ENCODE measurements around the gene CIC. TPM values are rescaled to one million over a fixed set of nuclear protein-coding genes. Genes with fewer than 3 reads are reported as not detected.

CIC gene
- total RNA-seq, 4 donors from 2014 or later = 15.2 to 52.2 (median 41.5) TPM

GRCh38 chr19:42241279-42241678 lies 27.8 kb upstream of the CIC start:
- H3K36me3 ChIP-seq = peaks cover 0 to 24% of the 10 kb centered on the region in 2 donors
- intact Hi-C loops (cut with DNase I; ENCODE audit: low total_unique reads) (loop anchor here (10.0 kb wide), 2 partner anchors 154 to 286 kb away; partner anchors contain the start of genes CNFN and RABAC1), in situ Hi-C loops (cut with MboI; ENCODE audit: low sequenced_read_pairs in 4 of 4) (loop anchor here in 2 of 4 donors (5.0 to 10.0 kb wide), 2 partner anchors 46 to 84 kb away; partner anchors contain the start of gene MEGF8 (in 1 of the 2))
- H3K4me3 ChIP-seq = peak overlapping the region; percentile 64 to 82 (median 76)
- ATAC-seq = no peak
- H3K4me1 ChIP-seq = peaks cover 36% of the 10 kb centered on the region in 2 donors
- no peaks in the 10 kb centered on the region for H3K9me3 ChIP-seq
- H3K27me3 ChIP-seq = no peaks in the 10 kb centered on the region
- TF ChIP-seq CTCF (IDR thresholded peaks at IDR 0.05 in 4 of 5, conservative IDR thresholded peaks at IDR 0.05 in 1 of 5) = no peak
- no peak for TF ChIP-seq POLR2A (IDR thresholded peaks at IDR 0.05)
- DNase-seq = no peak
- H3K27ac ChIP-seq = peak overlapping the region in 3 of 4 donors; percentile 86 to 95 (median 87)

DNA sequence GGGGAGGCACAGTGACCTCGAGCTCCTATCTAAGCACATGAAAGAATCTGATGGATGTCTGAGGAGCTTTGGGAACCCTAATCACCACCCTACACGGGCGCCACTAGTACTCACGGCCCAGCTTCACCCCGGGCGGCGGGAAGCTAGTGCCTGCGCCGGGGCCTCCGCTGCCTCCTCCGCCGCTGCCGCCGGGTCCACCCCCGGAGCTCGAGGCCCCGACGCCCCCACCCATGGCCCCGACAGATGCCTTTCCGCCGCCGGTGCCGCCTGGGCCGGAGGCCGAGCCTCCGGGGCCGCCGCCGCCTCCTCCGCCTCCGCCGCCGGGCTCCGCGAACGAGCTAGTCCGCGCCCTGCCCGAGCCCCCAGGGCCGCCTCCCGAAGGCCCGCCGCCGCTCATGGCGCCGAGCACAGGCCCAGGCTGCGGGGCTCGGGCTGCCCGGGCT lies 27.0 kb upstream of the CIC start:
- Histone ChIP-seq H3K27me3 (no peaks in the 10 kb centered on the region), H3K36me3 (peaks cover 0 to 17% of the 10 kb centered on the region in 2 donors), H3K9me3 (no peaks in the 10 kb centered on the region), H3K4me3 (peak overlapping the region; percentile 64 to 82 (median 76)), H3K27ac (peak overlapping the region; percentile 86 to 95 (median 87)), H3K4me1 (peaks cover 36 to 39% of the 10 kb centered on the region in 2 donors)
- ATAC-seq (no peak), DNase-seq (no peak)
- TF ChIP-seq CTCF (IDR thresholded peaks at IDR 0.05 in 4 of 5, conservative IDR thresholded peaks at IDR 0.05 in 1 of 5) = peak in 1 of 5 experiments; percentile 9
- no peak for TF ChIP-seq POLR2A (IDR thresholded peaks at IDR 0.05)
- in situ Hi-C loops (cut with MboI; ENCODE audit: low sequenced_read_pairs in 4 of 4) = loop anchor here in 2 of 4 donors (5.0 to 10.0 kb wide), 2 partner anchors 45 to 83 kb away; partner anchors contain the start of gene MEGF8 (in 1 of the 2)
- intact Hi-C loops (cut with DNase I; ENCODE audit: low total_unique reads) = loop anchor here (1.0 to 10.0 kb wide), 3 partner anchors 22 to 287 kb away; partner anchors contain the start of genes CNFN, RABAC1 and ZNF526

- in situ Hi-C loops (cut with MboI; ENCODE audit: low sequenced_read_pairs in 4 of 4) = loop anchor here in 2 of 4 donors (5.0 to 10.0 kb wide), 2 partner anchors 45 to 82 kb away; partner anchors contain the start of gene MEGF8 (in 1 of the 2)
- Histone ChIP-seq H3K27me3 (no peaks in the 10 kb centered on the region), H3K36me3 (peaks cover 0 to 17% of the 10 kb centered on the region in 2 donors), H3K4me3 (peak within 1 kb of the TSS; percentile 64 to 82 (median 76)), H3K27ac (peak within 1 kb of the TSS; percentile 86 to 95 (median 87)), H3K4me1 (peaks cover 36 to 39% of the 10 kb centered on the region in 2 donors), H3K9me3 (no peaks in the 10 kb centered on the region)
- peak; percentile 81 to 87 for ATAC-seq
- peak in 1 of 5 experiments; percentile 17 for TF ChIP-seq CTCF (IDR thresholded peaks at IDR 0.05 in 4 of 5, conservative IDR thresholded peaks at IDR 0.05 in 1 of 5)
- peak; percentile 90 to 92 for TF ChIP-seq POLR2A (IDR thresholded peaks at IDR 0.05)
- peak; percentile 98 to 99 for DNase-seq
- intact Hi-C loops (cut with DNase I; ENCODE audit: low total_unique reads) = loop anchor here (1.0 to 10.0 kb wide), 4 partner anchors 22 to 288 kb away; partner anchors contain the start of genes CNFN, RABAC1 and ZNF526
Measured at GRCh38 chr19:42242512-42243409, 26.3 kb upstream of the CIC start, which contains the start of gene GSK3A. GSK3A (minus strand) TSS chr19:42242602; CDS start chr19:42242465, 137 bp downstream.

DNA sequence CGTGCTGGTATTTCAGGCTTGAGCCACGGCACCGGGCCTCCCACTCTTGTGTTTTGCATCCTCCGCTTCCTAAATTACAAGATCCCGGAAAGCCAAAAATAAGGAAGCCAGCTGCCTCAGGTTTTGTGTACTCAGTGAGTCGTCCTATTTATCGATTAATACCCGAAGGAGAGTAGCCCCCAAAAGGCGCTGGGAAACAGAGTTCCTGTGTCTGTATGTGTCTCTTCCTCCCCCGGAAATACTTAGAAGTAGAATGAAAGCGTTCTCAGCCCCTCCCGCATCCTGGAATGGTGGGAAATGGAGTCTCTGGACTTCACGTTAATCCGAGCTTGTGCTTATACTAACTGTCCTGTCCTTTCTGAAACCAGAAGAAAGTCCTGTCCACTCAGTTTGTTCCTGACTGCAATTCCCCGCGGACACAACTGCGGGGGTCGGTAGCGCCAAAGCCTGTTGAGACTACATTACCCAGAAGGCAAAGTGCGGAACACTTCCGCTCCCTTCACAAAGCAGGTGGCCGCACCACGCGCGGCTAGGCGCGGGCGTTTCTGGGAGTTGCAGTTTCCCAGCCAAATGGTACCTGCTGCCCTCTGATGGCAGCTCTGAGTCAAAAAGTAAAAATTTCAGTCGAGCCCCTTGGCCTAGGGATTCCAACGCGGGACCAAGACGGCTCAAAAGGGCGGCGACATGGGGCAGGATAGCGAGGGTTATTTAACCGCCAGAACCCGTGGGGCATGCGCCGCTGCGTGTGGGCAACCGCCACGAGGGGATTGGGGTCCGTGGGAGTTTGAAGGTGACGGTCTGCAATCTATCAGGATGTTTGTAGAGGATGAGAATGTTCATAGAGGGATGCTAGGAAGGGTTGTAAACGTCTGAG lies 24.5 kb upstream of the CIC start:
- peaks cover 0 to 5% of the 10 kb centered on the region in 2 donors for H3K36me3 ChIP-seq
- intact Hi-C loops (cut with DNase I; ENCODE audit: low total_unique reads) (loop anchor here (1.0 to 10.0 kb wide), 6 partner anchors 27 to 290 kb away; partner anchors contain the start of genes CNFN, DEDD2, MEGF8 and RABAC1), in situ Hi-C loops (cut with MboI; ENCODE audit: low sequenced_read_pairs in 4 of 4) (loop anchor here in 2 of 4 donors (5.0 to 10.0 kb wide), 2 partner anchors 43 to 80 kb away; partner anchors contain the start of gene MEGF8 (in 1 of the 2))
- no peaks in the 10 kb centered on the region for H3K9me3 ChIP-seq
- peak overlapping the region; percentile 55 to 77 (median 73) for H3K4me3 ChIP-seq
- H3K27ac ChIP-seq = peak overlapping the region; percentile 86 to 95 (median 87)
- DNase-seq = peak; percentile 87 to 89
- TF ChIP-seq POLR2A (IDR thresholded peaks at IDR 0.05) (peak; percentile 59 to 71), CTCF (IDR thresholded peaks at IDR 0.05 in 4 of 5, conservative IDR thresholded peaks at IDR 0.05 in 1 of 5) (peak; percentile 40 to 77 (median 64))
- peaks cover 36 to 39% of the 10 kb centered on the region in 2 donors for H3K4me1 ChIP-seq
- H3K27me3 ChIP-seq = no peaks in the 10 kb centered on the region
- peak; percentile 53 to 54 for ATAC-seq
